NCI-H774 (cell line): ENCODE results near the gene PAQR4.
A peak's percentile ranks its signal among the peaks of the same experiment; 100 is the strongest.

Experiments
- DNase-seq: peaks from one replicate; lab custom pipeline; 2025; lab: John Stamatoyannopoulos, UW

Gene PAQR4

GRCh38 chr16:2964475-2965336 is 4.4 kb upstream of the PAQR4 start:
- DNase-seq, result peak; percentile 39

- no peak for DNase-seq
Measured at GRCh38 chr16:2966043-2966807, 2.9 kb upstream of the PAQR4 start.

- DNase-seq, result no peak
Measured at GRCh38 chr16:2966808-2967191, 2.3 kb upstream of the PAQR4 start.

GRCh38 chr16:2967211-2967631 is 1.9 kb upstream of the PAQR4 start:
- no peak for DNase-seq

- DNase-seq, result no peak
Measured at GRCh38 chr16:2967721-2968161, 1.4 kb upstream of the PAQR4 start.

- peak; percentile 16 for DNase-seq
Measured at GRCh38 chr16:2968368-2968737, 795 bp upstream of the PAQR4 start.

- DNase-seq, result peak; percentile 8
Measured at GRCh38 chr16:2969545-2970521, 685 bp downstream of the PAQR4 start.

- DNase-seq, result no peak
Measured at GRCh38 chr16:2970563-2970962, 1.4 kb downstream of the PAQR4 start.

- DNase-seq, result no peak
Measured at GRCh38 chr16:2971134-2971984, 2.2 kb downstream of the PAQR4 start.

GRCh38 chr16:2971985-2972784 is 3.0 kb downstream of the PAQR4 start:
- no peak for DNase-seq

GRCh38 chr16:2973093-2973492 is 3.9 kb downstream of the PAQR4 start:
- no peak for DNase-seq

GRCh38 chr16:2973605-2974318 is 4.6 kb downstream of the PAQR4 start:
- no peak for DNase-seq

- no peak for DNase-seq
Measured at GRCh38 chr16:2974319-2975056, 5.3 kb downstream of the PAQR4 start.

- no peak for DNase-seq
Measured at GRCh38 chr16:2975161-2975795, 6.1 kb downstream of the PAQR4 start.

- no peak for DNase-seq
Measured at GRCh38 chr16:2976201-2976600, 7.1 kb downstream of the PAQR4 start.

- DNase-seq, result no peak
Measured at GRCh38 chr16:2976673-2977072, 7.5 kb downstream of the PAQR4 start.

GRCh38 chr16:2977440-2977839 is 8.3 kb downstream of the PAQR4 start:
- DNase-seq, result peak; percentile 42

GRCh38 chr16:2979669-2980226 is 10.6 kb downstream of the PAQR4 start:
- no peak for DNase-seq
